Endothelial cell (in vitro differentiated cells): ENCODE data around the gene CALN1. TPM values are rescaled to one million over a fixed set of nuclear protein-coding genes. Genes with fewer than 3 reads are reported as not detected.
"Not testable (repeated sequence)": the region's sequence is repeated elsewhere in the genome, so short reads cannot be mapped to it uniquely, and the experiment has no call there.

Experiments used
- DNase-seq: peaks from one replicate; pipeline ENCODE4 v3.0.0; 2021; ENCODE audit warnings: low spot score
- H3K27ac Mint-ChIP-seq: one replicate; pipeline ENCODE4 v1.8.0; 2021; ENCODE audit warnings: mixed read lengths, inconsistent platforms; ENCODE audit not compliant: unreplicated experiment
- H3K27me3 Mint-ChIP-seq: one replicate; pipeline ENCODE4 v1.8.0; 2021; ENCODE audit warnings: mild to moderate bottlenecking, moderate library complexity, mixed read lengths, inconsistent platforms; ENCODE audit not compliant: unreplicated experiment
- H3K36me3 Mint-ChIP-seq: one replicate; pipeline ENCODE4 v1.8.0; 2021; ENCODE audit warnings: mild to moderate bottlenecking, low read depth, mixed read lengths, inconsistent platforms; ENCODE audit not compliant: unreplicated experiment
- H3K4me1 Mint-ChIP-seq: one replicate; pipeline ENCODE4 v1.8.0; 2021; ENCODE audit warnings: mild to moderate bottlenecking, mixed read lengths, inconsistent platforms; ENCODE audit not compliant: unreplicated experiment
- H3K4me3 Mint-ChIP-seq: one replicate; pipeline ENCODE4 v1.8.0; 2021; ENCODE audit warnings: mild to moderate bottlenecking, mixed read lengths, inconsistent platforms; ENCODE audit not compliant: unreplicated experiment
- H3K9me3 Mint-ChIP-seq: one replicate; pipeline ENCODE4 v1.8.0; 2021; ENCODE audit warnings: mixed read lengths, inconsistent platforms; ENCODE audit not compliant: unreplicated experiment
- total RNA-seq: library from RNA; stranded (reverse); fragmentation: NEBNext Ultra II Directional; extraction: Animal tissue kit (Norgen Biotek cat#: 25700); gene quantifications from one replicate; pipeline ENCODE4 v1.2.1, GENCODE V29; 2021; ENCODE audit not compliant: unreplicated experiment
- TF ChIP-seq, protein P1 (sequence below): fragments of 200-600 bp; sonication (generic); IDR thresholded peaks from one replicate; pipeline ENCODE4 v1.5.0; 2021; ENCODE audit warnings: antibody characterized with exemption; ENCODE audit not compliant: unreplicated experiment

Gene CALN1
- total RNA-seq, 1 donor from 2014 or later: 1.4 TPM

DNA sequence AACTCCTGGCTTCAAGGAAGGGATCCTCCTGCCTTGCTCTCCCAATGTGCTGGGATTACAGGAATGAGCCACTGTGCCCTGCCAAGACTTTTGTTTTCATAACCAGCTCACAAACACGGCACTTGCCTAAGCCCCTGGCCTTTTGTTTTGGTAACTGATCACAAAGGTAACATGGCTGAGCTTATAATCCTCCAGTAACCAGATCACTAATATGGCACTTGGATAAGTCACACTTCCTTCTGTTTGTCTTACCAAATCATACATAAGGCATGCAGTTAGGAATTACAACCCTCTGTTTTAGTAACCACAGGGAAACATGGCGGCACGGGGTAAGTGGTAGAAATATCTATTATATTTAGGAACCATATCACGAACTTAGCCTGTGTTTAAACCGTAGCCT, 577.1 kb downstream of the CALN1 start:
- DNase-seq: no peak
- no peaks in the 10 kb centered on the region for H3K4me1 Mint-ChIP-seq
- H3K27me3 Mint-ChIP-seq: peaks cover 1% of the 10 kb centered on the region
- no peak overlapping the region for H3K27ac Mint-ChIP-seq
- H3K4me3 Mint-ChIP-seq: no peak overlapping the region
- TF ChIP-seq, protein P1, sequence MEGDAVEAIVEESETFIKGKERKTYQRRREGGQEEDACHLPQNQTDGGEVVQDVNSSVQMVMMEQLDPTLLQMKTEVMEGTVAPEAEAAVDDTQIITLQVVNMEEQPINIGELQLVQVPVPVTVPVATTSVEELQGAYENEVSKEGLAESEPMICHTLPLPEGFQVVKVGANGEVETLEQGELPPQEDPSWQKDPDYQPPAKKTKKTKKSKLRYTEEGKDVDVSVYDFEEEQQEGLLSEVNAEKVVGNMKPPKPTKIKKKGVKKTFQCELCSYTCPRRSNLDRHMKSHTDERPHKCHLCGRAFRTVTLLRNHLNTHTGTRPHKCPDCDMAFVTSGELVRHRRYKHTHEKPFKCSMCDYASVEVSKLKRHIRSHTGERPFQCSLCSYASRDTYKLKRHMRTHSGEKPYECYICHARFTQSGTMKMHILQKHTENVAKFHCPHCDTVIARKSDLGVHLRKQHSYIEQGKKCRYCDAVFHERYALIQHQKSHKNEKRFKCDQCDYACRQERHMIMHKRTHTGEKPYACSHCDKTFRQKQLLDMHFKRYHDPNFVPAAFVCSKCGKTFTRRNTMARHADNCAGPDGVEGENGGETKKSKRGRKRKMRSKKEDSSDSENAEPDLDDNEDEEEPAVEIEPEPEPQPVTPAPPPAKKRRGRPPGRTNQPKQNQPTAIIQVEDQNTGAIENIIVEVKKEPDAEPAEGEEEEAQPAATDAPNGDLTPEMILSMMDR: no peak
- H3K9me3 Mint-ChIP-seq: no peaks in the 10 kb centered on the region
- H3K36me3 Mint-ChIP-seq: no peaks in the 10 kb centered on the region

DNA sequence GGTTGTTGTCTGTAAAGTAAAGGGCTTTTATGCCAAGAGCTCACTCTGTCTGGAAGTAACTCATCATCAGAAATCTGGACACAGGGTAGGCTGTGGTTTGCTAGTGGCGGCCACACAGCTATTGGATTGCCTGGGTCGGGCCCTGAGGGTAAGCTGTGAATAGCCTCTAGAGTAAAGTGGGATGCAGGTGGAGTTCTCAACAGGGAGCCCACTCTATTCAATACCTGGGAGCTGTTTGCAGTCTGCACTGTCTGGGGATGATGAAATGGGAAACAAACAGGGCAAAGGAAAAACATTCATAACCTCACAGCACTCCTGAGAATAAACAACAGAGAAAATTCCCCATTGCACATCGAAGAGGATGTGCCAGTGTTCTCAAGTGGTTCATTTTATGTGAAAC, 582.6 kb downstream of the CALN1 start:
- no peak overlapping the region for H3K4me3 Mint-ChIP-seq

DNA sequence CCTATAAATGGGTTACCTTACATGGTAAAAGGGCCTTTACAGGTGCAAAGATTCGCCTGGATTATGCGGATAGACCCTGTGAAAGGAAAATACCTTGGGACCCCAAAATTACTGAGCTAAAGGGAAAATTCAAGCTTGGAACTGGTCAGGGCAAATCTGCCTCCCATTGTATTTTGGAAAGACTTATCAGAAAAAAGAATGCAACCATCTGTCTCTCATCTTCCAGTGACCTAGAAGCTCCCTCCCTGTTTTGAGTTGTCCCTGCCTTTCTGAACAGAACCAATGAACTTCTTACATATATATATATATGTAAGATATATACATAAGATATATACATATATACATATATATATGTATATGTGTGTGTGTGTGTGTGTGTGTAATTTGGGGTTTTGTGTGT, 583.8 kb downstream of the CALN1 start:
- no peak for DNase-seq
- H3K36me3 Mint-ChIP-seq: no peaks in the 10 kb centered on the region
- no peaks in the 10 kb centered on the region for H3K4me1 Mint-ChIP-seq
- TF ChIP-seq, protein P1: no peak
- H3K27ac Mint-ChIP-seq: no peak overlapping the region
- H3K9me3 Mint-ChIP-seq: peaks cover 12% of the 10 kb centered on the region
- H3K4me3 Mint-ChIP-seq: no peak overlapping the region
- H3K27me3 Mint-ChIP-seq: peaks cover 2% of the 10 kb centered on the region

More for the DNA sequence above, 582.6 kb downstream of the CALN1 start:
- Mint-ChIP-seq H3K36me3 (no peaks in the 10 kb centered on the region), H3K9me3 (peaks cover 9% of the 10 kb centered on the region), H3K27ac (no peak overlapping the region), H3K27me3 (peaks cover 2% of the 10 kb centered on the region), H3K4me1 (no peaks in the 10 kb centered on the region)
- no peak for DNase-seq
- TF ChIP-seq, protein P1: no peak

DNA sequence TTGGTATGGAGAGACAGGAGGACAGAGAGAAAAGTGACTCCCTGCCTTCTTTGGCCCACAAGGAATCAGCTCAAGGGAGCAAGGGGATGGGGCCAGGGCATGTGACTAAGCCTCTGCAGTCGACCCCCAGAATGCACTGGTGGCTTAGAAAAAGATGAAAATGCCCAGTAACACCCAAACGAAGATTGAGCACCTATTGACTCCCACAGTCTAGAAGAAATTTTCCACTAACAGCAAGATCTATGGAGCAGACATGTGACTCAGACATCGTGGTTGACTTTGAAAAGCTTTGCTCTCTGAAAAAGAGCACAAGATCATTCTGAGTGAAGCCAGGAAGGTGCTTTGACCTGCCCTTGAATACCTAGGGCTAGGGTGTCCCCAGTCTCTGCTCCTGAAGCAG, 586.0 kb downstream of the CALN1 start:
- H3K9me3 Mint-ChIP-seq: peaks cover 12% of the 10 kb centered on the region
- no peaks in the 10 kb centered on the region for H3K4me1 Mint-ChIP-seq
- no peak for DNase-seq
- peaks cover 2% of the 10 kb centered on the region for H3K27me3 Mint-ChIP-seq
- H3K4me3 Mint-ChIP-seq: no peak overlapping the region
- TF ChIP-seq, protein P1: no peak
- H3K36me3 Mint-ChIP-seq: no peaks in the 10 kb centered on the region
- no peak overlapping the region for H3K27ac Mint-ChIP-seq

DNA sequence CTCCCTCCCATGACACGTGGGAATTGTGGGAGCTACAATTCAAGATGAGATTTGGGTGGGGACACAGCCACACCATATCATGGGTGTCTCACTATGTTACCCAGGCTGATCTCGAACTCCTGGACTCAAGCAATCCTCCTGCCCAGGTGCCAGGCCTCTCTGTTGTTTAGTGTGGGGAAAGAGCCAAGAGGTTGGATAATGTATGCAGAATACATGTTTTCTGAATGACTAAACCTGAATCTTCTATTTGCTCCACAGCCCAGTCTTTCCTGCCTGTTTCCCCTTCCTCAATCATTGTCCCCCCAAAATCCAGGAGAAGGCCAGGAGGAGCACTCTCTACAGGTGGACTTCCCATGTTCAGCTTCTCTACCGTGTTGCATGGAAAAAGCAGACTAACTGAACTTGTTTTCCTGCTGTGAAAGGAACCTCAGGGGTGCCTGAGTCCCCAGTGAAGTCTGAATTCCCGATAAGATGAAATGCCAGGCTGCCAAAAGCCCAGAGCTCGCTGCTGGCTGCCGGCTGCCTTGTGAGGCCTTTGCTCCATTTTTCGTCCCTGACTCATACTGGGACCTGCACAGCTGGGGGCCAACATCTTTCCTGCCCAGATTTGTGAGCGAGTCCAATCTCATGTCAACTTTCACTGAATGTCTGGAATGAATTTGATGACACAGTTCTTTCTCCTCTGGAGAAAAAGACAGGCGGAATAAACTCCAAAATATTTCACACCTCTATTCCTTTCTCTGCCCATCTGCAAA, 588.0 kb downstream of the CALN1 start:
- TF ChIP-seq, protein P1: no peak
- DNase-seq: no peak
- no peak overlapping the region for H3K27ac Mint-ChIP-seq
- peaks cover 2% of the 10 kb centered on the region for H3K27me3 Mint-ChIP-seq
- no peaks in the 10 kb centered on the region for H3K4me1 Mint-ChIP-seq
- H3K9me3 Mint-ChIP-seq: peaks cover 17% of the 10 kb centered on the region
- peaks cover 4% of the 10 kb centered on the region for H3K36me3 Mint-ChIP-seq
- H3K4me3 Mint-ChIP-seq: no peak overlapping the region

DNA sequence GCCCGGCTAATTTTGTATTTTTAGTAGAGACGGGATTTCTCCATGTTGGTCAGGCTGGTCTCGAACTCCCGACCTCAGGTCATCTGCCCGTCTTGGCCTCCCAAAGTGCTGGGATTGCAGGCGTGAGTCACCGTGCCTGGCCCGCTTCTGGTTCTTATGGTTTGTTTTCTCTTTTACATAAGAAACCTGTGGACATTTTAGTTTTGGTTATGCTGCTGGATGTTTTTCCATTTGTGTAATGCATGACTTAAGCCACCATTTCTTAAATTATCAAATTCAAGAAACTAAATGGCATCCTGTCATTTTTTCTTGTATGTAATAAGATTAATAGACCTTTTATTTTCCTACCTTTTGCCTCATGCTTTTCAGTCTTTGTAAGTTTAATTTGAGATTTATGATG, 589.7 kb downstream of the CALN1 start:
- H3K9me3 Mint-ChIP-seq: peaks cover 17% of the 10 kb centered on the region
- not testable (repeated sequence) for H3K27ac Mint-ChIP-seq, DNase-seq, H3K4me1 Mint-ChIP-seq, H3K36me3 Mint-ChIP-seq, H3K27me3 Mint-ChIP-seq, H3K4me3 Mint-ChIP-seq
